NCI-H2081 treated with DMSO at 0.1 percent for 48 hours (cell line): ENCODE data around the gene PDE4B.
"Not testable (repeated sequence)": the region's sequence is repeated elsewhere in the genome, so short reads cannot be mapped to it uniquely, and the experiment has no call there.

Experiments used
- DNase-seq: peaks from one replicate; lab custom pipeline; 2025; lab: John Stamatoyannopoulos, UW

PDE4B gene

DNA sequence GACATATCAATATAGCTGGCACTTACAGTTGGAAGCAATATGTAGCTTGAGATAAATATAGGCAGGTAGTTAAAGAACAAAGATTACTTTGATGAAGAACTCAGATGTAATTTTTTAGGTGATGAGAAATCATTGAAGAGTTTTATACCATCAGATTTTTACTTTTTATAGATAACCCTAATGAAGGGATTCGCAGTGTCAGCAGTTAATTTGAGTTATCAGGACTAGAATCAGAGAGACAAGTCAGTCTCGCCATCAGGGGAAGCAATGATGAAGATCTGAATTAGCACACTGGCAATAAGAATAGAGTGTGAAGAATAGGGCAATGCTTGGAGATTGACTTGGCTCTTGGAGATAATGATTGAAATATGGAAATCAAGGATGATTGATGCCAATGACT lies 342.5 kb downstream of the PDE4B start:
- DNase-seq = no peak

DNA sequence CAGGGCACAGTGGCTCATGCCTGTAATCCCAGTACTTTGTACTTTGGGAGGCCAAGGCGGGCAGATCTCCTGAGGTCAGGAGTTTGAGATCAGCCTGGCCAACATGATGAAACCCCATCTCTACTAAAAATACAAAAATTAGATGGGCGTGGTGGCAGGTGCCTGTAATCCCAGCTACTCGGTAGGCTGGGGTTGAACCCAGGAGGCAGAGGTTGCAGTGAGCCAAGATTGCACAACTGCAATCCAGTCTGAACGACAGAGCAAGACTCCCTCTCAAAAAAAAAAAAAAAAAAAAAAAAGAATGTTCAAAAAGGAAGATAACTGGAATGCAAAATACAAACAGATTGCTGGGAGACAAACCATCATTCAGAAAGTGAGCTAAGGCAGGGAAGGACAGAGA lies 343.7 kb downstream of the PDE4B start:
- DNase-seq = not testable (repeated sequence)

DNA sequence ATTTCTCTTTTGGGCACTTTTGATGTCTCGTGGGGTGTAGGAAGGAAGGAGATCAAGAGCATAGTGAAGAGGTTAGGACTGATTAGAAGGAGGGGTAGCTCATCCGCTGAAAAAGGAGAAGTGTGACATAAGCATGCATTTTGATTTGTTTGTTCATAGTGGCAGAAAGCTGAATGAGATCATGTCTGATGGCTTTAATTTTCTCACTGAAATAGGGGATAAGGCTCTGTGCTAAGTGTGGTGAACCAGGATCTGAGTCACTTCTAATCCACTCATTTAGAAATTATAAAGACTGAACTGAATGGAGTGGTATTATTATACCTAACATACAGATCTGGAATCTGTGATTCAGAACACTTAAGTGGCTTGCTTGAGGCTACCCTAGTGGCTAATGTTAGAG lies 344.5 kb downstream of the PDE4B start:
- no peak for DNase-seq

DNA sequence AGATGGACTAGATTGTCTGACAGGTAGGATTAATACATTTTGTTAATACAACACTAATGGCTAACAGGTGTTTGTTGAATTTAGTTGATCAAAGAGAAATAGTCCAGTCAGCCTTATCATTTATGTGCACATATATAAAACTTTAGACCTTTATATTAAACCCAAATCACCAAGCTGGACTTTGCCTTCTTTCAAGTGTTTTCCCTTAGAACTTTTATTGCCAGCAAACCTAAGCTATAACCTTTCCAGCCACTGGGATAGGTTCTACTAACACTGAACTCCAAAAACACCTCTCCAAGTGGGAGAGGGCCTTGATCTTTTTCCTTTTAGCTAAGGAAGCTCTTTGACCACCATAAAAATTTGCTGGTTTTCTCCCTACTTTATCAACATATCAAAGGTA lies 345.9 kb downstream of the PDE4B start:
- DNase-seq = no peak

DNA sequence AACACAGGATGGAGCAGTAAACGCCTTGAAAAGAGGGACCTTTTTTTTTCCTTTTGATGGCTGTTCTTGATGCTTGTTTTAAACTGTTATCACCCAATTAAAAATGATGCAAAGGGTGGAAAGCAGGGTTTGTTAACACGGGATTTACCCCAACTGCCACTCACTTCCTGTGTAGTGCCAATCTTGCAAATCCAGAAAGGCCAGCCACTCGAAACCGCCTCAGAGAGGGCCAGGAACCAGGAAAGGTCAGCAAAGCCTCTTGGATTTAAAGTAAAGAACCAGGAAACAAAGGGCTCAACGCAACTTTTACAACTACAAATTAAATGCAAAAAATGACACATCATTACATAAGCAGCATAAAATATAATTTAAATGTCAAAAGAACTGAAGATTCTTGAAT lies 347.4 kb downstream of the PDE4B start:
- DNase-seq = no peak

DNA sequence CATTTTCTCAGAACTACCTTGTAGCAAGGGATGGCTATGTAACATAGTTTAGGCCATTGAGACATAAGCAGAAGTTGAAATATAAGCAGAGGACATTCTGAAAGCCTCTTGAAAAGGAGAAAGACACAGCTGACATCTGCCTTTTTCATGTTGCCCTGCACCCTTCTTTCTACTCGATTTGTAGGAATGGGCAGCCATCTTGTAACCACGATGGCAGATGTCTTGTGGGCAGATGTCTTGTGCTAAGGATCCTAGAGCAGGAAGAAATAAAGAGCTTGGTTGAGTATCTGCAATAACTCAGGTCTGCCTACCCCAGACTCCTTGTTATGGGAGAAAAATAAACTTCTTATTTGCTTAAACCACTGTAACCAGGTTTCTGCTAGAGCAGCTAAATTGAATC lies 351.0 kb downstream of the PDE4B start:
- DNase-seq = no peak

DNA sequence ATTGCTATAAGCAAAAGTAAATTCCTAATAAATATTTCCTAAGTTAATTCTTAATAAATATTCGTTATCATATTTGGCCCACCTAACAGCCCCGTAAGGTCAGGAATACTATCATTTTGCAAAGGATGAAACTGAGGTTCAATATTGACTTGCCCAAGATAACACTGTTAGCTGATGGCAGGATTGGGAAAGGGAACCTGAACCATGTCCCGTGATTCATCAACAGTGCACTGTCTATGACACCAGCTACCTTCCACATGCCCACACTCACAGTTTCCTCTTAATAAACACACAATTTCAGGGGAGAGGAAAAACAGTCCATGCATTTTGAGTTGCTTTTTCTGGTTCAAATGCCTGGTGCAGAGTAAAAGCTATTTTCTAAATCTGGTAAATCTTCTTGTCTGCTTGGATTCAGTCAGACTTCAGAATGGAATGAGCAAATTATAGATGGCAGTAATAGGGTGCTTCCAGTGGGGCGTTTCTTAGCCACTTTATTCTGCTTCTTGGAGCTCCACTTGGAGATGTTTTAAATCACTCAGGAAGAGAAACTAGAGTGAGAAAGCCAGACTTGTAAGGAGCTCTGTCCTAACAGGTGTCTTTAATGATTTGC lies 354.6 kb downstream of the PDE4B start:
- no peak for DNase-seq

DNA sequence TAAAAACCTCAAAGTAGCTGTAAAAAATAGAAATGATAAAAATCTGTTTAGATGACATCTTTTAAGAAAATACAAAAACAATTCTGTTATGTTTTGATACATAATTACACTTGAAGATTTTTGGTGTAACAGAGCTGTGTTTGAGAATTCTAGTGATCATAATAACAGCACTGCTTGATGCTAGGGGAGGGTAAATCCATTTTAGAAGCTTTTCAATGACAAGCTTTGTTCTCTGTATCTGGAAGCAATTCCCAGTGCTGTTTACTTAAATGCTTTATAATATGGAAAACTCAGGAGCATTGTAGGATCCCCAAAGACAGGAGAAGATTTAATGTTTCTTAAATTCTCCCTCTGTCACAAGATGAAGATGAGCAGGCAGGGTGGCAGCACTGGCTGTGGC lies 359.3 kb downstream of the PDE4B start:
- no peak for DNase-seq

DNA sequence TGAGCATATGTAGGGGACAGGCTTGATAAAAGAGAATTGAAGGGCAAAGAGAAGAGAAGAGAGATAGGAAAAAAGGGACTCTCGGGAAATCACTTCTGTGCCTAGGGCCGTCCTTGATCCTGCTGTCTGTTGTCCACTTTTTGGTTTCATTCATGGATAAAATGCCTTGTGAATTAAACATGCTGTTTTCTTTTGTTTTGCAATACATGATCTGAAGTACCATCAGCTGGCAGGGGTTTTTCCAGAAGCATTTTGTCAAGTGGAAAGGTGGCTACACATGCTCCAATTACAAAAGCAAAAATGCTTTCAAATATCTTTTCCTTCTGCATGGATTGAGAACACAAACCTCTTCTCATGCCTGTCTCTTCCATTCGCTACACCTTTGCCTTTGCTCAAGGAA lies 361.7 kb downstream of the PDE4B start:
- DNase-seq = no peak

DNA sequence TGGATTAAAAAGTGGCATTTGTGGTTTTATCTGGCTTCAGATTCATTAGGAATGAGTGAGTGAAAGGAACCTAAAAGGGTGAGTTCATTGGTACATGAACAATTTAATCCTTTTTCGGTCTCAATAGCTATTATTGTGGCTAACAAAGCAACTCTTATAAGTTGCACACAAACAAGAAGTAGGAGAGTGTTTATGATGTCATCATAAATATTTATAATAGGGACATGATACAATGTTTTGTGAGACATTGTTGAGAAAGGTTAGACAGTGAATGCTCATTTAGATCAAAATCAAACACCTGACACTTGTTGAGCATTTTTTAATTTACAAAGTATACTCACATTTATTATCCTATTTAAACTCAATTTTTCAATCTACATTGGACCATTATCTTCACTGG lies 363.4 kb downstream of the PDE4B start:
- no peak for DNase-seq

DNA sequence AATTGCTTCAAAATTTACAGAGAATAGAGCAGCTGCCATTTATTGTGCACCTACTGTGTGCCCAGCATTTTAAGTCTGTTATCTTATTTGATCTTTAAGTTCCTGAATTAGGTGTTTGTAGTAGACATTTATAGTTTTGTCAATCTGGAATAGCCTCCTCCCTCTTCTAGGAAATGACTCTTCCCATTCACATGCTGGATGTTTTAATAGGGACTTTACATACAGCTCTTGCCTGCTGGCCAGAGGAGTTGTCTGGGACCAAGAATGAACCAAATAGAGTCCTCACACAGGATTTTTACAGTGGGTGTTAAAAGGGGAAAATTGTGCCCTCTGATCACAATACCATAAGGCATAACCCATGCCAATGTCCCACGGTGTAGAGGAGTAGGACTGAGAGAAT lies 367.1 kb downstream of the PDE4B start:
- DNase-seq = no peak

DNA sequence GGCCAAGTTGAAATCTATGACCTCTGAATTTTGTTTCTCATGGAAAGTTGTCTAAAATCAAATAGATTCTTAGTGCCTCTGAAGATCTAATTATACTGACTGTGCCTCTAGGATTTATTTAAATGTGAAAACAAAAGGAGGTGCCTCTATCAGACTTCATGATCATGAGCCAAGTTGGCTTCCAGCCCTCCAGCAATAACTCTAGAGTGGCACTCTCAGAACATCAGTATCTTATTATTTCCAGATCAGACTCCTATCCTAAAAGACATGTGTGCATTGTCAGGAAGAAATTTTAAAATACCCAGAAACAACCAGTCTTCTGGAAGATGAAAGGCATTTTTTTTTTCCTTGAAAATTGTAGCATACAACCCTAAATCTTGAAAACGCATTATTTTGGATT lies 368.0 kb downstream of the PDE4B start:
- DNase-seq = no peak

DNA sequence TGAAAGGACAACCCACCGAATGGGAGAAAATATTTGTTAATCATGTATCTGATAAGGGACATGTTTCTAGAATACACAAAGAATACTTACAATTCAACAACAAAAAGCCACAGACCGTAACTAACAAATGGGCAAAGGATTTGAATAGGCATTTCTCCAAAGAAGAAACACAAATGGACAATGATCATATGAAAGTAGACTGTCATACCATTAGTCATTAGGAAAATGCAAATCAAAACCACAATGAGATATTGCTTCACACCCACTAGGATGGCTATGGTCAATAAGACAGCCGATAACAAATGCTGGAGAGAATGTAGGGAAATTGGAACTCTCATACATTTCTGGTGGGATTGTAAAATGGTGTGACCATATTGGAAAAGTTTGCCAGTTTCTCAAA lies 374.1 kb downstream of the PDE4B start:
- DNase-seq = no peak

DNA sequence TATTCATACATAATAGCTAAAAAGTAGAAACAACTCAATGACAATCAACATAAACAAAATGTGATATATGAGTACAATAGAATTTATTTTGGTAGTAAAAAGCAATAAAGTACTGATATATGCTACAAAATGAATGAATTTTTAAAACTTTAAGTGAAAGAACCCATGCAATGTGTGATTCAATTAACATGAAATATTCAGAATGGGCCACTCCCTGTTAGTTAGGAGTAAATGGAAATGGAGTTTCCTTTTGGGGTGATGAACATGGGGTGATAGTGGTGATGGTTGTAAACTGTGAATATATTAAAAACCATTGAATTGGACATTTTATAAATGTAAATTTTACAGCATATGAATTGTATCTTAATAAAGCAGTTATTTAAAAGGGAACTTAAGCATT lies 374.6 kb downstream of the PDE4B start:
- DNase-seq = no peak

DNA sequence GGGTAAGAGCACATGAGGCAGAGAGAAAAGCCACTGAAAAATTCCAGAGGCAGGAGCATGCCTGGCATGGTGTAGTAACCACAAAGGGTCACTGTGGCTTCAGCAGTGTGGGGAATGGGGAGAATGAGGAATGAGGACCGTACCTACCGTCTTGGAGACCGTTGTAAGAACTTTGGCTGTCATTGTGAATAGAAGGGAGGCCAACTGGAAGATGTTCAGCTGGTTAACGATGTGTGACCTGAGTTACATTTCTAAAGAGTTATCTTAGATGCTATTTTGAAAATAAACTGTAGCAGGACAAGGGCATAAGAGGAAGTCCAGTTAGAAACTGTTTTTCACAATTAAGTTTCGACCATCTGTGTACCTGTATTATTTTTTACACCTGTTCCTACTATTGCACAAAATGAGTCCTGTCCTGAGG lies 375.8 kb downstream of the PDE4B start:
- no peak for DNase-seq

DNA sequence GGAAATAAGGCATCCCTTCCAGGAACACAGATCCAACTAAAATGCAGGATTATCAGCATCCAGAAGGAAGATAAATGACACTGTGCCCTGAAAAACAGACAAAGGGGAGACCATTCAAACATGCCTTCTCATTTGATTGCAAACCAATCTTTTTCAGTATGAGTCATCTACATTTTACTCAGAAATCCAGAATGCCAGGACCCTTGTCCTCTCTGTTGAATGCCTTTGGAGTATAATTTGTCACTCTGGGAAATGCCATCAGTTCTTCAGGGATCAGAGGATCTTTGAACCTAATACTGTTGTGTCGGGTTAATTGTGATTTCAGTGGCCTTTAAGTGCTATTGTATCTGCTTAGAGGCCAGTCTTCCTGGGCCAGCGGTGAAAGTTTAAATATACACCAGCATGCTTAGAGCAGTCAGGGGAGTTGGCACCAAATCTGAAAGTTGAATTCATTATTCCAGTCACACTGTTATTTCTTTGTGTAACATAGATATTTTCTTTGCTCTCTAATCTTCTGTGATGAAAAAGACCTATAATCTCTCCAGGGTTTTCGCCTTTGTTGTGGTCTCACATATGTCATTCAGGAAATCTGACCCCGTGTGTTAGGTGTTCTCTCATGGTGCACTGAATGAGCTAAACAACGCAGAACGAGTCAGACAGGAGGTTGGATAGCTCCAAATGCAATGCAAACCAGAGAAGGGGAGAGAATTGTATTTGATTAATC lies 376.4 kb downstream of the PDE4B start:
- DNase-seq = peak; percentile 27

DNA sequence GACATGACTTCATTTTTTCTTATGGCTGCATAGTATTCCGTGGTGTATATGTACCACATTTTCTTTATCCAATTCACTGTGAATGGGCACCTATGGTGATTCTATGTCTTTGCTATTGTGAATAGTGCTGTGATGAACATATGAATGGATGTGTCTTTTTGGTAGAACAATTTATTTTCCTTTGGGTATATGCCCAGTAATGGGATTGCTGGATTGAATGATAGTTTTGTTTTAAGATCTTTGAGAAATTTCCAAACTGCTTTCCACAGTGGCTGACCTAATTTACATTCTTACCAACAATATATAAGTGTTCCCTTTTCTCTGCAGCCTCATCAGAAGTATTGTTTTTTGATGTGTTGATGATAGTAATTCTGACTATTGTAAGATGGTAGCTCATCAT lies 379.6 kb downstream of the PDE4B start:
- no peak for DNase-seq

DNA sequence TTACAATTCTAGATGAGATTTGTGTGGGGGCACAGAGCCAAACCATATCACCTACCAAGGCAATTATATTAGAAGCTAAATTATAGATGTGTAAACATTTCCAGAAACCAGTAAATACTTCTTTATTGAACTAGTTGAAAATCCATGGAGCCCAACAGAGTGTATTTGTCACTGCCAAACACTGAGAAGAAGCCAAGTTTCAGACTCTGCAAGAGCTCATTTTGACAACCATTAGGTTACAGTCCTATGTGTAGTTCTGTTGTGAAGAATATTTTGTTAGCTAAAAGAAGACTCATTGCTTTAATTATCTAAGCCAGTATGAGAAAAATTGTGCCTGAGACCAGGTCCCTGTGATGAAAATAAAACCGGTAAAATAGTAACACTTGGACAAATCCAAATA lies 382.4 kb downstream of the PDE4B start:
- peak; percentile 42 for DNase-seq

DNA sequence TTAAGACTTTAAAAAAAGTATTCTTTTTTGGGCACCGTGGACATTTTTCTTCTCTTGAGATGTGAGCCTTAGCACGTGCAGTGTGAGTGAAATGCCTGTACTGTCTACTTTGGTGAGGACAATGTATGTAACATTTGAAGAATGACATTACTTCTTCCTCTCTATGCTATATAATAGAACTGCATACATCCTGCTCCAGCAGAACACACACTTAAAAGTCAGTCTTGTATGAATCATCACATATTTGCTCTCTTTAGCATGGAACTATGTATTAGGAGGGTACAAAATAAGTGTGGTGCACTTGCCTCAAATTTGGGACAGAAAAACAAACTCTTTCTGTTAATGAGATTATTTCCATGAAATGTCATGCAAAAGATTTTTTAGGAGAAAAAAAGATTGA lies 382.9 kb downstream of the PDE4B start:
- no peak for DNase-seq

DNA sequence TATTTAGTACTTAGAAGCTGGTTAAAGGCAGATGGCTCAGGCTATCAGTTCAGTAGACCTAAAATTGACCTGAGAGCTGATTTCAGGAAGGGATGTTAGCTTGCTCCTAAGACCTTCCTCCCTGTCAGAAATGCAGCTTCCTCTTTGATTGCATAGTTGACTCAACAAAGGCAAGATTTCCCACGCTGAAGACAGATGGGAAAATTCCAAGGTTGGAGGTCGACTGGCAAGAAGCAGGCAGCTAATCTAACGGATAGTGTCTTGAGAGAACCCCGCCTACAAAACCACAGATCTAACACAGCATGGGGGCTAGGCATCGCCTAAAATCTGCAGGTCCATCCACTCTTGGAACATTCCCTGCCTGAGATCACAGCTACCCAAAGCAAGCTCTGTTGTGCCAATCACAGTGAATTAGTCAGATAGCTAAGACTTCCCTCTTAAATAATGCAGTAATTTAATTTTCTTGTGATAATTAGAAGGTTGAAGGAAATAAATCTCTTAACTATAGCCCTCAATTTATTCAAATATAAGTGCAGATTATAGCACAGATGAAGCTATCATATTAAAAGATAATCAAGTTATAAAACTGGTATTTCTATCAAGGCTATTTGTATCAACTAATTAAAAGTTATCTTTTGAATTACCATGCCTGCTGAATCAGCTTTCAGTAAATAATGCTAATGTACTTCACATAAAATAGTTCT lies 383.5 kb downstream of the PDE4B start:
- DNase-seq = no peak

DNA sequence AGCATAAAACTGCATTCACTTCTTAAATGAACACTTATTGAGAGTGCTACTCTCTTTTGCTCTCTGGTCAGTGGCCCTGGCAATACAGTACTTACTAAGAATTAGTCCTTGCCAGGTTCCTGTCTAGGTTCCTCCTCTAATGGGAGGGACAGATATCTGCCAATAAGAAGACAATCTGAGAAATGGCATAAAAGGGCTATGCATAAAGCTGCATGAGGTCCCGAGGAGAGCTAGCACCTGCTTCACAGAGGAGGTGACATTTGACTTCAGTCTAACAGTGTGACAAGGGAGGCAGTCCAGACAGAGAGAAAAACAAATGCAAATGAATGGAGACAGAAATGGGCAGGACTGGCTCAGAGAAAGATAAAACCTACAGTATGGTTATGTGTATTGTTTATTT lies 384.1 kb downstream of the PDE4B start:
- no peak for DNase-seq

DNA sequence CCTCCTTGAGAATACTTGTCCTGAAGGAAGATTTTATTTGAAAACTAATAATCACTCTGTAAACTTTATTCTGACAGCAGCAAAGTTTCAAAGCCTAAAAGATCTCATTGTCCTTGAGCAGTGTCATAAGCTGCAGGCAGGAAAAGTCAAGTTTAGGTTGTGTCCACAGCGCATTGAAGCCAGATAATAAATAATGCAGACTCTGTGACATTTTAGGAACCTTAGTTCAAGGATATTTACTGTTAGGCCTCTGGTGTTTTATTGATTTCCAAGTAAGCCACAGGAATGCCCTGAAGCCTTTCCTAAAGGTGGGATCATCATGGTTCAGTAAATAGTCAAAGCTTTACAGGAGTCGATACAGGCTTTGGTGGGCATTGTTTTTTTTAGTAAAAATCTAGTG lies 384.8 kb downstream of the PDE4B start:
- no peak for DNase-seq

DNA sequence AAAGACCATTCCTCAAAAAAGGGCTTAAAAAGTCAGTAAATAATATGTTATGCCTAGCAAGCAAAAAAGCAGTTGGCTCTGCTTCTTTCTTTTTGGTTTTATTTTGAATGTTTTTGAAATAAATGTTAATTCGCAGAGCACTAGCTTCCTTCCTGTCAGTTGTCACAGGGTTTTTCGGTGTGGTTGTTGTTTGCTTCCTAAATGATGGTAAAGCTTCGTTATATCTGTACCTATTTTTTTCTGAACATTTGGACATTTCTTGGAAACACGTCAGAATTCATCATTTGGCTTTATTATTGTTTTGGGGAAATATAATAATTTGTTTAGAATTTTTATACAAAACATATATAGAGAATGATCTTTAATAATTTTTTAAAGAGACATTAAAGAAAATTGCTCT lies 389.3 kb downstream of the PDE4B start:
- no peak for DNase-seq
